NK-92 (cell line): ENCODE data around the gene ERBB2.

Experiments used
- DNase-seq: peaks from one replicate; lab custom pipeline; 2025; ENCODE audit not compliant: unreplicated experiment; lab: John Stamatoyannopoulos, UW

The ERBB2 gene

GRCh38 chr17:39699818-39700147, at the start of gene ERBB2:
Gene ERBB2, plus strand, starts transcription at chr17:39700064. Its CDS starts 175 bp downstream, at chr17:39700239.
- DNase-seq: no peak

DNA sequence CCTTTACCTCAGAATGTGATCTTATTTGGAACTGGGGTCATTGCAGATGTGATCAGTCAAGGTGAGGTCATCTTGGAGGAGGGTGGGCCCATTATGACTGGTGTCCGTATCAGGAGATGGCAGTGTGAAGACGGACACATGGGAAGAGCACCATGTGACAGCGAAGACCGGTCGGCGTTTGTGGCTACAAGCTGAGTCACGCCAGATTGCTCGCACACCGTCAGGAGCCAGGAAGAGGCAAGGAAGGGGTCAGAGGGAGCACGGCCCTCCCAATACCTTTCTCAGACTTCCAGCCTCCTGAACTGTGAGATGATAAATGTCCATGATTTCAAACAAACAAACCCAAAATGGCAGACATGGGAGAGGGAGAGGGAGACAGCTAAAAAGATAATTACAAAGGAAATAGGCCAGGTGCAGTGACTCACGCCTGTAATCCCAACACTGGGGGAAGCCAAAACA, 49.7 kb upstream of the ERBB2 start:
- DNase-seq: no peak

DNA sequence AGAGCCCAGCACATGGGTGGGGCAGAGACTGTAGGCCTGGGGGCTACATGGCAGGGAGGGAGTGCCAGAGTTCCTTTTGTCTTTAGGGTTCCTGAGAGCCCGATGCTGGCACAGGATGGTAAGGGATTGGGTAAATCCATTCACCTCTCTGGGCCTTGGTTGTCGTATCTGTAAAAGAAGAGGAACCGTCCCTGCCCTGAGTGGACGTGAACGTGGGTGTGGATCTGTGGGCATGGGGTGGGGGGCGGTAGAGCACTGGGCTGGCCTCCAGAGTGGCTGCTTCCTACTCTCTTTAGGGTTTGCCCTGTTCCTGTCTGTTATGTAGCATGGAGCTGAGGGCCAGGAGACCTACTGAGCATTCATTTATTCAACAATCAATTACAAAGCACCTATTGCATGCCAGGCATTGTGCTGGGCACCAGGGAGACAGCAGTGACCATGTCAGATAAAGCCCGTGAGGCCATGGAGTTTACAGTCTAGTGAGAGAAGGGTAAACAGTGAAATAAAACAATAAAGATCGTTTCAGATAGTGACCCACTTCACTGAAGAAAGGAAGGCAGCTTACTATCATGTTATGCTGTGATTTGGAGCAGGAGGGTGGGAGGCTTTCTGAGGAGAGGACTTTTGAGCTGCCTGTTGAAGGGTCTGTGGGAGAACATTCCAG, 47.8 kb upstream of the ERBB2 start:
- DNase-seq: no peak

GRCh38 chr17:39652587-39653315, 47.1 kb upstream of the ERBB2 start:
- no peak for DNase-seq

DNA sequence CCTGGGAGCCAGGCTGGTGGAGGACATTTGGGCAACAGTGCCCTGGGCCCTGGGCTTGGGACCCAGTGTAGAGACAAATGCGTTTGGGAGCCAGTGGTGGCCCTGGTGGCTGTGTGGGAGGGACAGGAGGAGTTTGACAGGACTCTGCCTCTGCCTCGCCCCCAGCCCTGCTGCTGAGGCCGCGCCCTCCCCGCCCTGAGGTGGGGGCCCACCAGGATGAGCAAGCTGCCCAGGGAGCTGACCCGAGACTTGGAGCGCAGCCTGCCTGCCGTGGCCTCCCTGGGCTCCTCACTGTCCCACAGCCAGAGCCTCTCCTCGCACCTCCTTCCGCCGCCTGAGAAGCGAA, 46.6 kb upstream of the ERBB2 start:
- DNase-seq: no peak

DNA sequence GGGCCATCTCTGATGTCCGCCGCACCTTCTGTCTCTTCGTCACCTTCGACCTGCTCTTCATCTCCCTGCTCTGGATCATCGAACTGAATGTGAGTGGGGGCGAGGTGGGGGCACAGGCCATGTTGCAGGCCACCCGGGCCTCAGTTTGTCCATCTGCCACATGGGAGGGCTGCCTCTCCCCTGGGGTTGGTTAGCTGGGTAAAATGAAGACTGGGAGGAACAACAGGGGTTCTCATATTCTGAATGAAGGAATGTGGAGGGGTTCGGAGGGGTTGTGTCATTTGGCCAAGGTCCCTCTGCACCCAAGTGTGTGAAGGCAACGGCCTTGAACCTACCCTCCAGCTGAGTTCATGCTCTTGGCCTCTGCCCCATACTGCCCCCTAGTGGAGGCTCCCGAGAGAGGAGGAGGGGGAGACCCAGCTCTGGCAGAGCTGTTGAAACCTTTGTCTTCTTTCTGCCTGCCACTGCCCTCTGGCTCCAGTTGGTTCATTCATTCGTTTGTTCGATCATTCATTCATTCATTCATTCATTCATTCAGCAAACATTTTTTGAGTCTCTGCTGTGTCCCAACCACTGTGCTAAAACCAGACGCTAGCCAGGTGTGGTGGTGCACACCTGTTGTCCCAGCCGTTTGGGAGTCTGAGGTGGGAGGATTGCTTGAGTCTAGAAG, 46.1 kb upstream of the ERBB2 start:
- DNase-seq: no peak

DNA sequence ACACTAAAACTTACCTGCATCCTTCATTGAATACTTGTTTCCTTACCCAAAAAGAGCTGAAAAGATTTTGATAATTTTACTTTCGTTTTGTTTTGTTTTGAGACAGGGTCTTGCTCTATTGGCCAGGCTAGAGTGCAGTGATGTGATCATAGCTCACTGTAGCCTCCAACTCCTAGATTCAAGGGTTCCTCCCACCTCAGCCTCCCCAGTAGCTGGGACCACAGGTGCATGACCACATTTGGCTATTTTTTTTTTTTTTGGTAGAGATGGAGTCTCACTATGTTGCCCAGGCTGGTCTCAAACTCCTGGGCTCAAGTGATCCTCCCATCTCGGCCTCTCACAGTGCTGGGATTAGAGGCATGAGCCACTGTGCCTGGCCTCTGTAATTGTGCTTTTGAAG, 44.8 kb upstream of the ERBB2 start:
- DNase-seq: no peak

GRCh38 chr17:39658346-39658745, 41.5 kb upstream of the ERBB2 start:
- no peak for DNase-seq

GRCh38 chr17:39658760-39659159, 41.1 kb upstream of the ERBB2 start:
- no peak for DNase-seq

GRCh38 chr17:39659279-39660010, 40.4 kb upstream of the ERBB2 start:
- DNase-seq: no peak

GRCh38 chr17:39660011-39660360, 39.9 kb upstream of the ERBB2 start:
- DNase-seq: no peak

GRCh38 chr17:39660397-39661385, 39.2 kb upstream of the ERBB2 start:
- DNase-seq: no peak

DNA sequence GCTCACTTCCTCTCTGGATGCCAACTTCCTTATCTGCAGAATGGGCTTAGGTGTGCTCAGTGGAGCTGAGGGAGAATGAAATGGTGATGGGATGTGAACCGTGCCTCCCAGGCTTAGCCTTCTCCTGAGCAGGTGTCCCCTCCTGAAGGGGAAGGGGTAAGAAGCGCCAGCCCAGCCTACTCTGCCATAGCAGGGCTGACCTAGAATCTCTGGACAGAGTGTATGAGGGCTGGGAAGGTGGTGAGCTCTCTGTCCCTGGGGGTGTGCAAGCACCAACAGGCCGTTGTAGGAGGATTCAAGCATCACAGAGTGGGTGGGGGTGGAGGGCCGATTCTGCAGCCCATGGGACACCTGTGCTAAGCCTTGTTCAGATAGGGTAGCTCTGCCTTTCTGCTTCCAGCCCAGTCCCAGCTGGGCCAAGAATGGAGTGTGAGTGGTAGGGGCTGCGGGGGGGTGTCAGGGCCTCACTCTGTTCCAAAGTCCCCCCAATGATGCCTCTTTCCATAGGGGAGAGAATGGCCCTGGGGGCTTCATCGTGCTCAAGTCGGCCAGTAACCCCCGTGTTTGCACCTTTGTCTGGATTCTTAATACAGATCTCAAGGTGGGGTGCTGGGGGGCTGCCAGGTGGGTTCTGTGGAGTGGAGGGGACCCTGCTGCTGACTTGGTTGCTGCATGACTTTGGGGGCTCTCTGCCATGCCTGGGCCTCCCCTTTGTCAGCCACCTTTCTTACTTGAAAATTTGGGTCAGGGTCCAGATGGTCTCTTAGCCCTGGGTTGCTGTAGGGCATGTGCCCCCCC, 37.9 kb upstream of the ERBB2 start:
- no peak for DNase-seq

DNA sequence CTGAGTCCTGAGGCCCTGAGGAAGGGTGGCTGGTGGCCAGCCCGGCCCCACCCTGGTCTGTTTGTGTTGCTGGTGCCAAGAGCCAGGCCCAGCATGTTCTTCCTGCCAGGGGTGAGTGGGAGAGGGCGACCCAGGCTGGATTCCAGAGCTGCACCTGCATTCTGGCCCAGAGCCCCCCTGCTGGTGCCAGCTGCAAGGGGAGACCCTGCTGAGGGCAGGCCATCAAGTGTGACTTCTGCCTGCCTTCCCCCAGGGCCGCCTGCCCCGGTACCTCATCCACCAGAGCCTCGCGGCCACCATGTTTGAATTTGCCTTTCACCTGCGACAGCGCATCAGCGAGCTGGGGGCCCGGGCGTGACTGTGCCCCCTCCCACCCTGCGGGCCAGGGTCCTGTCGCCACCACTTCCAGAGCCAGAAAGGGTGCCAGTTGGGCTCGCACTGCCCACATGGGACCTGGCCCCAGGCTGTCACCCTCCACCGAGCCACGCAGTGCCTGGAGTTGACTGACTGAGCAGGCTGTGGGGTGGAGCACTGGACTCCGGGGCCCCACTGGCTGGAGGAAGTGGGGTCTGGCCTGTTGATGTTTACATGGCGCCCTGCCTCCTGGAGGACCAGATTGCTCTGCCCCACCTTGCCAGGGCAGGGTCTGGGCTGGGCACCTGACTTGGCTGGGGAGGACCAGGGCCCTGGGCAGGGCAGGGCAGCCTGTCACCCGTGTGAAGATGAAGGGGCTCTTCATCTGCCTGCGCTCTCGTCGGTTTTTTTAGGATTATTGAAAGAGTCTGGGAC, 37.1 kb upstream of the ERBB2 start:
- no peak for DNase-seq

DNA sequence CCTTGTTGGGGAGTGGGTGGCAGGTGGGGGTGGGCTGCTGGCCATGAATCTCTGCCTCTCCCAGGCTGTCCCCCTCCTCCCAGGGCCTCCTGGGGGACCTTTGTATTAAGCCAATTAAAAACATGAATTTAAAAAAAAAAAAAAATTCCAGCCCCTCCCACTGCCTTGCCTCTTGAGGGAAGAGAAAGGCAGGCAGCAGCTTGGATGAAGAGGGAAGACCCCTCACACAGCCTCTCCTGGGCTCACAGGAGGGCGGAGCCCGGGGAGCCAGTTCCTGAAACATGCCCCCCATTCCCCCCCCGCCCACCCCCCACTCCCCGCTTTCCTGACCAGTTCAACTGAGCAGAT, 36.5 kb upstream of the ERBB2 start:
- DNase-seq: no peak

- DNase-seq: no peak
Observed at GRCh38 chr17:39663688-39664580, 35.9 kb upstream of the ERBB2 start.

DNA sequence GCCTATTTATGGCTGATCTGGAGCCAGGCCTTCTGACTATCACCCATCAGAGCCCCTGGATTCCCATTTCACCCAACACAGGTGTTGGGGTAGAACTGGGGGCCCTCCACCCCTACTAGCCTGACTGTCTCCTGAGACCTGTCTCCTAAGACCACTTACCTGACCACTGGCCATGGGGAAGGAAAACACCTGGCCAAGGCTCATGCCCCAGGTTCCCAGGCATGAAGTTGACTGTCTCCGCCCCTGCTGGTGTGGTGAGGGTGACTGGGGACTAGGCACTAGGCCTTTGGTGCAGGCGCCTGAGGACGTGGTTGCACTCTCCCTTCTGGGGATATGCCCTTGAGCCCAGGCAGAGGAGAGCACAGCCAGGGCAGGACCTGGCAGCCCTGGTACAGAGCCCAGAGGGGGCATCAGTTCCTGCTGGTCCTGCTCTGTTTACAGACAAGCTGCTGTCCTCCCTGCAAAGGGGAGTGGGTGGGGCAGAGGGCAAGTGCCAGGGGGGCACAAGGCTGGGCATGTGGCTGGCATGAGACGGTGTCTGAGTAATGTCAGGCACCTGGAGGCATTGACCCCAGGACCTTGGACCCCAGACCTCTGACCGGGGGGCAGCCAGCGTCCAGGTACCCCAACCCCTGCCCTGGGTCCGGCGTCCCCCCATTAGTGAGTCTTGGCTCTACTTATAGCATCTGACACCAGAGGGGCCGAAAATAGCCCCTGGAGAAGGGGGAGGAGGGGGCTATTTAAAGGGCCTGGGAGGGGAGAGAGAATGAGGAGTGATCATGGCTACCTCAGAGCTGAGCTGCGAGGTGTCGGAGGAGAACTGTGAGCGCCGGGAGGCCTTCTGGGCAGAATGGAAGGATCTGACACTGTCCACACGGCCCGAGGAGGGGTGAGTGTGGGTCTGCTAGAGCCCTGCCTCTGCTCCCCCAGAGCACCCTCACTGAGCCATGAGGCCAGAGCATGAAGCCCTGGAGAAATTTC, 35.0 kb upstream of the ERBB2 start, which contains the start of gene TCAP:
Gene TCAP, plus strand, starts transcription at position 769 of the 981 bp plus-strand sequence. Its CDS starts 11 bp downstream, at position 780.
- DNase-seq: no peak
